ENCODE data around the gene ZNF483. TPM values are rescaled to one million over a fixed set of nuclear protein-coding genes. Genes with fewer than 3 reads are reported as not detected.

ZNF483 gene
- total RNA-seq, 1 experiment from 2014 or later, result 4.8 TPM

DNA sequence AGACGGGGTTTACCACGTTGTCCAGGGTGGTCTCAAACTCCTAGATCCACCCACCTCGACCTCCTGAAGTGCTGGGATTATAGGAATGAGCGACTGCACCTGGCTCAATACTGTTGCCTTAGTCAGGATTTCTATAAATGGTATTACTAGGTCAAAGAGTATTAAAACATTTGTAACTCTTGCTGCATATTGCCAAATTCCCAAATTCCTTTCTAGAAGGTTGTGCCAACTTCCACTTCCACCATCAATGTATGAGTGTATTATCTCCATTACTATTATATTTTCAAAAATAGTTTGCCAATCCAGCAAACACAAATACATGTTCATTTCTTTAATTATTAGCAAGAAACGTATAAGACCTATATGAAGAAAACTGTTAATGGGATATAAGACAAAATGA is 63.9 kb downstream of the ZNF483 start:
- ATAC-seq, result no peak
- TF ChIP-seq TCF7L2 (IDR thresholded peaks at IDR 0.05; ENCODE audit: low read depth, low read length) (no peak), POLR2AphosphoS5 (IDR thresholded peaks at IDR 0.05; ENCODE audit: low read depth, low read length) (no peak), SIN3A (IDR thresholded peaks at IDR 0.05; ENCODE audit: borderline replicate concordance, insufficient read depth, low read depth, low read length) (no peak)
- TF ChIP-seq, protein P1, sequence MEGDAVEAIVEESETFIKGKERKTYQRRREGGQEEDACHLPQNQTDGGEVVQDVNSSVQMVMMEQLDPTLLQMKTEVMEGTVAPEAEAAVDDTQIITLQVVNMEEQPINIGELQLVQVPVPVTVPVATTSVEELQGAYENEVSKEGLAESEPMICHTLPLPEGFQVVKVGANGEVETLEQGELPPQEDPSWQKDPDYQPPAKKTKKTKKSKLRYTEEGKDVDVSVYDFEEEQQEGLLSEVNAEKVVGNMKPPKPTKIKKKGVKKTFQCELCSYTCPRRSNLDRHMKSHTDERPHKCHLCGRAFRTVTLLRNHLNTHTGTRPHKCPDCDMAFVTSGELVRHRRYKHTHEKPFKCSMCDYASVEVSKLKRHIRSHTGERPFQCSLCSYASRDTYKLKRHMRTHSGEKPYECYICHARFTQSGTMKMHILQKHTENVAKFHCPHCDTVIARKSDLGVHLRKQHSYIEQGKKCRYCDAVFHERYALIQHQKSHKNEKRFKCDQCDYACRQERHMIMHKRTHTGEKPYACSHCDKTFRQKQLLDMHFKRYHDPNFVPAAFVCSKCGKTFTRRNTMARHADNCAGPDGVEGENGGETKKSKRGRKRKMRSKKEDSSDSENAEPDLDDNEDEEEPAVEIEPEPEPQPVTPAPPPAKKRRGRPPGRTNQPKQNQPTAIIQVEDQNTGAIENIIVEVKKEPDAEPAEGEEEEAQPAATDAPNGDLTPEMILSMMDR (IDR thresholded peaks at IDR 0.05), result no peak
- TF ChIP-seq, protein P2, sequence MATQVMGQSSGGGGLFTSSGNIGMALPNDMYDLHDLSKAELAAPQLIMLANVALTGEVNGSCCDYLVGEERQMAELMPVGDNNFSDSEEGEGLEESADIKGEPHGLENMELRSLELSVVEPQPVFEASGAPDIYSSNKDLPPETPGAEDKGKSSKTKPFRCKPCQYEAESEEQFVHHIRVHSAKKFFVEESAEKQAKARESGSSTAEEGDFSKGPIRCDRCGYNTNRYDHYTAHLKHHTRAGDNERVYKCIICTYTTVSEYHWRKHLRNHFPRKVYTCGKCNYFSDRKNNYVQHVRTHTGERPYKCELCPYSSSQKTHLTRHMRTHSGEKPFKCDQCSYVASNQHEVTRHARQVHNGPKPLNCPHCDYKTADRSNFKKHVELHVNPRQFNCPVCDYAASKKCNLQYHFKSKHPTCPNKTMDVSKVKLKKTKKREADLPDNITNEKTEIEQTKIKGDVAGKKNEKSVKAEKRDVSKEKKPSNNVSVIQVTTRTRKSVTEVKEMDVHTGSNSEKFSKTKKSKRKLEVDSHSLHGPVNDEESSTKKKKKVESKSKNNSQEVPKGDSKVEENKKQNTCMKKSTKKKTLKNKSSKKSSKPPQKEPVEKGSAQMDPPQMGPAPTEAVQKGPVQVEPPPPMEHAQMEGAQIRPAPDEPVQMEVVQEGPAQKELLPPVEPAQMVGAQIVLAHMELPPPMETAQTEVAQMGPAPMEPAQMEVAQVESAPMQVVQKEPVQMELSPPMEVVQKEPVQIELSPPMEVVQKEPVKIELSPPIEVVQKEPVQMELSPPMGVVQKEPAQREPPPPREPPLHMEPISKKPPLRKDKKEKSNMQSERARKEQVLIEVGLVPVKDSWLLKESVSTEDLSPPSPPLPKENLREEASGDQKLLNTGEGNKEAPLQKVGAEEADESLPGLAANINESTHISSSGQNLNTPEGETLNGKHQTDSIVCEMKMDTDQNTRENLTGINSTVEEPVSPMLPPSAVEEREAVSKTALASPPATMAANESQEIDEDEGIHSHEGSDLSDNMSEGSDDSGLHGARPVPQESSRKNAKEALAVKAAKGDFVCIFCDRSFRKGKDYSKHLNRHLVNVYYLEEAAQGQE (IDR thresholded peaks at IDR 0.05; ENCODE audit: insufficient read depth in 1 of 2, low read depth in 2 of 2, low read length in 1 of 2), result no peak
- ChIA-PET CTCF (no interaction called here), POLR2A (no interaction called here)
- intact Hi-C loops (cut with micrococcal nuclease; ENCODE audit: unreplicated experiment) (no loop called here), in situ Hi-C loops (cut with HindIII; ENCODE audit: low pct_unique_long_range_greater_than_20kb, low sequenced_read_pairs) (no loop called here)
- no peak overlapping the region for H3K27ac ChIP-seq (ENCODE audit: low read length)
- H3K36me3 ChIP-seq (ENCODE audit: control insufficient read depth, insufficient read depth, low read length), result peaks cover 4% of the 10 kb centered on the region
- no peak overlapping the region for H3K4me3 ChIP-seq (ENCODE audit: low read depth in 2 of 2, low read length in 2 of 2)
- no peaks in the 10 kb centered on the region for H3K27me3 ChIP-seq (ENCODE audit: control insufficient read depth, insufficient read depth, low read length)
- no peaks in the 10 kb centered on the region for H3K4me1 ChIP-seq (ENCODE audit: control insufficient read depth, insufficient read depth, low read length)
- no TSS peak for BruUV-seq (replicated peaks)
- DNase-seq (ENCODE audit: low read depth, low spot score), result no peak
- no peaks in the 10 kb centered on the region for H3K9me3 ChIP-seq (ENCODE audit: control insufficient read depth, insufficient read depth, low read depth, low read length)

GRCh38 chr9:111597852-111598732 is 73.1 kb downstream of the ZNF483 start:
- POLR2A ChIA-PET, result no interaction called here
- Histone ChIP-seq H3K4me1 (ENCODE audit: control insufficient read depth, insufficient read depth, low read length) (no peaks in the 10 kb centered on the region), H3K9me3 (ENCODE audit: control insufficient read depth, insufficient read depth, low read depth, low read length) (no peaks in the 10 kb centered on the region), H3K4me3 (ENCODE audit: low read depth in 2 of 2, low read length in 2 of 2) (peak overlapping the region; percentile 69 to 86), H3K27me3 (ENCODE audit: control insufficient read depth, insufficient read depth, low read length) (no peaks in the 10 kb centered on the region), H3K36me3 (ENCODE audit: control insufficient read depth, insufficient read depth, low read length) (peaks cover 14% of the 10 kb centered on the region), H3K27ac (ENCODE audit: low read length) (peak overlapping the region; percentile 81)
- intact Hi-C loops (cut with micrococcal nuclease; ENCODE audit: unreplicated experiment) (loop anchor here (1.0 kb wide), 1 partner anchor 93 kb away; no protein-coding TSS in a partner anchor), in situ Hi-C loops (cut with HindIII; ENCODE audit: low pct_unique_long_range_greater_than_20kb, low sequenced_read_pairs) (no loop called here)
- BruUV-seq (replicated peaks), result no TSS peak
- no peak for DNase-seq (ENCODE audit: low read depth, low spot score)
- TF ChIP-seq, protein P1 (IDR thresholded peaks at IDR 0.05), result peak; percentile 89
- no peak for TF ChIP-seq SIN3A (IDR thresholded peaks at IDR 0.05; ENCODE audit: borderline replicate concordance, insufficient read depth, low read depth, low read length)
- ATAC-seq, result peak; percentile 60
- CTCF ChIA-PET, result interaction anchor here (0.6 to 1.3 kb wide), 9 partner anchors 16 to 710 kb away, joined by 3 to 28 read pairs (median 7); no protein-coding TSS in a partner anchor
